ENCODE data around the gene AGPAT3.

DNA sequence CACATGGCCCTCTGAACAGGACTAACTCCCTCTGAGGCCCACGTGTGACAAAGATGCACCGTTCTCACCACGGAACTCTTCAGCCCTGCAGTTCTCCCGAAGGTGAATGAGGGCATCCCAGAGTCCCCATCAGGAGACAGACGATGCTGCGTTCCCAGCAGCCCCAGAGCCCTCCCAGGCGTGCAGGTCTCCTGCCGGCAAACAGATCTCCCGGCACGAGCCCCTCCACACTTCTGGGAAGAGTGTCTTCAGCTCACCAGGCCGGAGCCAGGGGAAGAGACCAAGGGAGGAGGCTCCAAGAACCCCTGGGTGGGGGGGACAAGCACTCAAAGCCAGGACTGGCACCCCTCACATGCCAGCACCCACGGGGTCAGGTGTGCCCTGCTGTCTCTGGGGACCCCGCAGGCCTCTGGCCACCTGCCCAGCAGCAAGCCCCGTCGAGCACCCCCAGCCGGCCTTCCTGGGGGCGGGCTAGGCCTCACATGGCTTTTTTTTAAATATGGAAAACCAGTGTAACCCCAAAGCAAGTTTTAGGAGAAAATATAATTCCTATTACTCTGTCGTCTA lies 102.0 kb downstream of the AGPAT3 start:
- no peak for TF ChIP-seq EZH2phosphoT487 (IDR thresholded peaks at IDR 0.05)
- TF ChIP-seq, protein P1, sequence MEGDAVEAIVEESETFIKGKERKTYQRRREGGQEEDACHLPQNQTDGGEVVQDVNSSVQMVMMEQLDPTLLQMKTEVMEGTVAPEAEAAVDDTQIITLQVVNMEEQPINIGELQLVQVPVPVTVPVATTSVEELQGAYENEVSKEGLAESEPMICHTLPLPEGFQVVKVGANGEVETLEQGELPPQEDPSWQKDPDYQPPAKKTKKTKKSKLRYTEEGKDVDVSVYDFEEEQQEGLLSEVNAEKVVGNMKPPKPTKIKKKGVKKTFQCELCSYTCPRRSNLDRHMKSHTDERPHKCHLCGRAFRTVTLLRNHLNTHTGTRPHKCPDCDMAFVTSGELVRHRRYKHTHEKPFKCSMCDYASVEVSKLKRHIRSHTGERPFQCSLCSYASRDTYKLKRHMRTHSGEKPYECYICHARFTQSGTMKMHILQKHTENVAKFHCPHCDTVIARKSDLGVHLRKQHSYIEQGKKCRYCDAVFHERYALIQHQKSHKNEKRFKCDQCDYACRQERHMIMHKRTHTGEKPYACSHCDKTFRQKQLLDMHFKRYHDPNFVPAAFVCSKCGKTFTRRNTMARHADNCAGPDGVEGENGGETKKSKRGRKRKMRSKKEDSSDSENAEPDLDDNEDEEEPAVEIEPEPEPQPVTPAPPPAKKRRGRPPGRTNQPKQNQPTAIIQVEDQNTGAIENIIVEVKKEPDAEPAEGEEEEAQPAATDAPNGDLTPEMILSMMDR (IDR thresholded peaks at IDR 0.05) = no peak
- TF ChIP-seq EZH2 (IDR thresholded peaks at IDR 0.05) = no peak
